UCSD-AML1 (cell line): ENCODE measurements around the gene NXNL2.

Experiments
- DNase-seq: peaks from one replicate; lab custom pipeline; 2025; ENCODE audit not compliant: unreplicated experiment; lab: John Stamatoyannopoulos, UW

NXNL2 gene

DNA sequence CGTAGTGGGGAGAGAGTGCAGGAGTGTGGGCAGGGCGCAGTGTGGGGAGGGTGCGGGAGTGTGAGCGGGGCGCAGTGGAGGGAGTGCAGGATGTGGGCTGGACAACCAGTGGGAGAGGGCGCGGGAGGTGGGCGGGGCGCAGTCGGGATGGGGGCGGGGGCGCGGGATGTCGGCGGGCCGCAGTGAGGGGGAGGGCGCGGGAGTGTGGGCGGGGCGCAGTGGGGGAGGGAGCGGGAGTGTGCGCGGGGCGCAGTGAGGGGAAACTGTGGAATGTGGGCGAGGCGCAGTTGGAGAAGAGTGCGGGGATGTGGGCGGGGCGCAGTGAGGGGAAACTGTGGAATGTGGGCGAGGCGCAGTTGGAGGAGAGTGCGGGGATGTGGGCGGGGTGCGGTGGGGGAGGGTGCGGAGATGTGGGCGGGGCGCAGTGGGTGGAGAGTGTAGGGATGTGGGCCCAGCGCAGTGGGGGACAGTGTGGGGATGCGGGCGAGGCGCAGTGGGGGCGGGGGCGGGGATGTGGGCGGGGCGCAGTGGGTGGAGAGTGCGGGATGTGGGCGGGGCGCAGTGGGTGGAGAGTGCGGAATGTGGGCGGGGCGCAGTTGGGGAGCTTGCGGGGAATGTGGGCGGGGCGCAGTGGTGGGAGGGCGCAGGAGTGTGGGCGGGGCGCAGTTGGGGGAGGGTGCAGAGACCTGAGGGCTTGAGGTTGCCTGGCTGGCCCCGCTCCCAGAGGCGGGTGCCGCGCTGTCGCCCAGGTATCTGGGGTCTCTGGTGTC lies at the start of gene NXNL2:
Gene NXNL2 (plus strand): TSS at position 723 of the 770 bp plus-strand sequence. CDS start 257 bp downstream, outside the sequence.
- DNase-seq = peak; percentile 39

DNA sequence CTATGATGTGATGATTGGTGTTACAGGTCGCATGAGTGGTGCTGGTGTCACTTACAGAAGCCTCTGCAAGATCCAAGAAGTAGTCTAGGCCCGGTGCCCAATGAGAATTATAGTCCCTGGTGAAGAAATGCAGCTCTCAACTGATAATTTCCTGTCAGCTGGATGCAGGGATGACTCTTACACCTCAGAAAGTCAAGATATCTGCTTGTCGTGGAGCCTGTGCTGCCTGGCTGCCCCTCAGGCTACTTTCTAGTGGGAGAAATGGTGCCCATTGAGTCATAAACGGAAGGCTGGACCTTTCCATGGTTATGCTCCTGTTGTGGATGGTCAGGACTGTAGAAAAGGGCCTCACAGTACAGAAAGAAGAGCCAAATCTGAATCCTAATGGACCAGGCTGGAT lies 46.8 kb upstream of the NXNL2 start:
- DNase-seq = no peak

DNA sequence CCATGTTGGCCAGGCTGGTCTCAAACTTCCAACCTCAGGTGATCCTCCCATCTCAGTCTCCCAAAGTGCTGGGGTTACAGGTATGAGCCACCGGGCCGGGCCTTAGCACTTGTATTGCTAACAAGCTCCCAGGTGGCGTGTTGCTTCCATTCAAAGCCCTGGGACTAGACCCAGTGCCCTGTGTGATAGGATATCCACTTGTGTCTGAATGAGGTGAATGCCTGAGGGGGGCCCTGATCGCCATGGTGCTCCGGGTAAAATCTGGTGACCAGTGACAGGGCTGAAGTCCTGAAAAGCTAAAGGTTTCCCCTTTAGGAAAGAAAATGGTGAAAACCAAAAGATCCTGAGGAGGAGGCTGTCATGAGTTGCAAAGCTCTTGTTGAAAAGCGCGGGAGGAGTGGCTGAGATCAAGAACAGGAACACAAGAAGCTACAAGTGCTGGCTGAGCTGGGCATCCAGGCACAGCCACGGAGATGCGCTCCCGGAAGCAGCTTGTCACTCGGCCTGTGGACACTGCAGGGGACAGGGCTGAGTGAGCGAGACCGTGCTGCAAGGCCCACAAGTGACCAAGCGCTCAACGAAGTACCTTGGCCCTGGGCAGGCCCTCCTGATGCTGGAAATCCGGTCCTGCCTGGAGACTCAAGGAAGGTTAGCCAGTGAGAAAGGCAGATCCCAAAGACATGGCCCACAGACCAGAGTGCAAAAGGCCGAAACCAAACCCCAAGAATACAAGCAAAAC lies 39.8 kb upstream of the NXNL2 start:
- DNase-seq = no peak

DNA sequence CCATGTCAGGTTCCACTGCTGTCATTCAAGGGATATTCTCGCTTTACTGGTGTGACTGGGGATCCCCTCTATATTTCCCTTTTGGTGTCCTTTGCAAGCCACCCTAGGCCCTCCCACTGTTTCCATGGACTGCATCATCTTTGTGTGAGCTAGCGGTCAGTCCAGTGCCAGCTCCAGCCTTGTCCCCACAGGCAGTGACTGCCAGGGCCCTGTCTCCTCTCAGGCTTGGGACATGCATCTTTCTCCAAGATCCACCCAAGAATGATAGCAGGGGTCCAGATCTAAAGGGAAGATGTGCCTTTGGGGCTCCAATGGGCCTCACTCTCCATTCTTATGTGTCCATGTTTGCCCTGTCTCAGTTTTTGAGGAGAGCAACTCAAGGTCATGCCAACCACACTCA lies 37.8 kb upstream of the NXNL2 start:
- DNase-seq = no peak

DNA sequence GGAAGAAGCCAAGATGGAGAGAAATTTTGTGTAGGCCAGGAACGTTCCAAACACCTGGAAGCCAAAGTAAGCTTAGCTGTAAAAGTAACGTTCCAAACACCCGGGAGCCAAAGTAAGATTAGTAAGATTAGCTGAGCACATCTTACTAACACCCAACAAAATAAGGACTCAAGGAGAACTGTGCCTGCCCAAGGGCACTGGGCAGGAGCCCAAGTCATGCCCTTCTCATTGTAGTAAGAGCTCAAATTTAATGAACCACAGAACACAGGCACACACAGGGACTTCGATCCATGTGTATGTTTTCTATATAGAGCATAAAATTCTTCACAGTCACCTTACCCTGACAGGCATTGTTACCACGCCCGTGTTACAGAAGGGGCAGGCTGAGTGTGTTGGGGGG lies 36.1 kb upstream of the NXNL2 start:
- no peak for DNase-seq

DNA sequence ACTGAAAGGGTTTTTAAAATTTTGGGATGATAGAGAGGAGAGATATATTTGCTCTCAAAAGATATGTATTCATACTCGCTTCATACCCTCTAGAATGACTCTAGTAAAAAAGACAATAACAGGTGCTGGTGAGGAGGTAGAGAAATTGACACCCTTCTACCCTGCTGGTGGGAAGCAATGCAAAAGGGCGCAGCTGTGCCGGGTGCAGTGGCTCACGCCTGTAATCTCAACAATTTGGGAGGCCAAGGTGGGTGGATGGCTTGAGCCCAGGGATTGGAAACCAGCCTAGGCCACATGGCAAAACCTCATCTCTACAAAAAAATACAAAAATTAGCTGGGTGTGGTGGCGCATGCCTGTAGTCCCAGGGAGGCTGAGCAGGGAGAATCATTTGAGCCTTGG lies 33.9 kb upstream of the NXNL2 start:
- DNase-seq = no peak

DNA sequence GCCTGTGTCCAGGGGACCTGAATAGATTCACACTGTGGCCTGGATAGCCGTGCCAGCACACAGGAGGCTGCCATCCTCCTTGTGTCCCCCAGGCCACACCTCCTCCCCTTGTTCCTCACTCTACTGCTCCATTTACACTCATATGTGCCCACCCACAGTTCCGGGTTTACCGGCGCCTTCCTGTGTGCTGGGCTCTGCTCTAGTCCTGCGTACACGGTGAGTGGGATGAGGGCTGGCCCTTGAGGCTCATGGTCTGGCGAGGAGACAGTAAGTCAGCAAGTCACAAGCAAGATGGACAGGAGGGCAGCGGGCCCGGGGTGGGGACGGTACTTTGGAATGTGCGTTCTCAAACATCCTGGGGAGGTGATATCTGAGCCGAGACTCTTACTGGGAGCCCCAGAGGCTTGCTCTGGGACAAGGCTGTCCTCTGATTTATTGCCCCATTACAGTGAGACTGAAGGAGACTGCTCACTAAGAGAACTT lies 32.4 kb upstream of the NXNL2 start:
- DNase-seq = no peak

DNA sequence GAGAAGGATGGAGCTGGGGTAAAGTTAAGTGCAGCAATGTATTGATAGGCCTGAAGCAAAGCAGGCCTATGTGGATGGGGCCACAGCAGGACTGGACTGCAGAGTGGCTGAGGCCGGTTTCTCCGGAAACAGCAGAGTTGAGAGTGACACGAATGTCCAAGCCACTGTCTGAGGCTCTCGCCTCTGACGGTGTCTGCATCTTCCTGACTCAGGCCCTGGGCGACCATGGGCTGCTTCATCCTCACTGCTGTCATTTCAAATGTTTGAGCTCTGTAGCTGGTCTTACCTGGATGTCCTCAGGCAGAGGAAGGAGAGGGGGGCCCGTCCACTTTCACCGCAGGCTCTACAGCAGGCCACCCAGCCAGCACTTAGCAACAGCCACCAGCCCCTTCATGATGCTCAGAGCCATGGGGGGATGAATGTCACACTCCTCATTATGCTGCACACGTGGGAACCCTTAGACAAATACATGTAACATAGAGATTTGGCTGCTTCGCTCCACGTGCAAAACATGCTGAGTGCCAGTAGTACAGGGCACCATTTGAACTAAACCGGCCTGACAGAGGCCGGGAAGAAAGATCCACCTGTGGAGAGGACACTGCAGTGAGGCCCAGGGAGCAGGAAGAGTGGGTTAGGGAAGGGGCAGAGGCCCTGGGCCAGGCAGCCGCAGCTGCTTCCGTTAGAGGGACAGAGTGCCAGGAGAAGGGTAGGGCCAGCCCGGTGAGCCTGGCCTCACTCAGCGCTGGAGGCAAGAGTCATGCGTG lies 31.7 kb upstream of the NXNL2 start:
- DNase-seq = no peak

DNA sequence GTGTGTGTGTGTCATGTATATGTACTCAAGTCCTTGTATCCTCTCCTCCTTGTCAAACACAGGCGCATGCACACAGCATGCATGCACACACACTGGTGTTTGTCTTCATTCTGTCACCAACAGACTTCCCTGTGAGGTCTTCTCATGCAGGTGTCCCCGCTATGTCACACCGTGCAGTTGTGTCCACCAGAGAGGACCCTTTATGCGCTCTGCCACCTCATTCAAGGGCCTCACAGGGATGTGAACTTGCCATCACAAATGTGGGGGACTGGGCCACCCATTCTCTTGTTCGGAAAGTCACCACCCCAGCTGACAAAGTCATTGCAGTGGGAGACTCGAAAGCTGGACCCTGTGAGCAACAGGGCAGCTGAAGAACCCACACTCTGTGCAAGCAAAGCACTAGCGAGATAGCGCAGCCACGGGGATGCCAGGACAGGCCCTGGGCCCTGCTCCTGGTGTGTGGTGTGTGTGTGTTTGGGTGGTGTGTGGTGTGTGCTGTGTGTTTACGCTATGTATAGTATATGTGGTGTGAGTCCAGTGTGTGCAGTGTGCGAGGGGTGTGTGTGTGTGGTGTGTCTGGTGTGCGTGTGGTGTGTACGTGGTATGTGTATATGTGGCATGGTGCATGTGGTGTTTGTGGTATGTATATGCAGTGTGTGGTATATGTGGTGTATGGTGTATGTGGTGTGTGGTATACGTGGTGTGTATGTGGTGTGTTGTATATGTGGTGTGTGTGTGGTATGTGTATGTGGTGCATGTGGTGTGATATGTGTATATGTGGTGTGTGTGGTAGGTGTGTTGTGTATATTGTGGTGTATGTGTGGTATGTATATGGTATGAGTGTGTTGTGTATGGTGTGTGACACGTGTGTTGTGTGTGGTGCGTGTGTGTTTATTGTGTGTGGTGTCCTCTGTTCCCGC lies 30.9 kb upstream of the NXNL2 start:
- DNase-seq = no peak

DNA sequence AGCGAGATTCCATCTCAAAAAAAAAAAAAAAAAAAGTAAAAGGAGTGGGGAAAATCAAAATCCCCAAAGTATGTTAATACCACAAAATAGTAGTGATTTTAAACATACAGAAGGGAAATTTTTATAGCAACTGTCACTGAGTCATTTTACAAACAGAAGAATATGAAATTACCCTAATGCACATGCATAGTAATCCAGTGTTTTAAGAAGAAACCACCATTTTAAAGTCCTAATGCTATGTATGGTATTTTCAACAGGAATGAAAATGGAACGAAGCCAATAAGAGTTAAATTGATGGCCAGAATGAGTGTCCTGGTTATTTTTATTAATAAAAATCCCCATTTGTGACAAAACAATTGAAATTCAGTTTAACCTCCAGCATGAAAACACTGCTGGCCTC lies 26.7 kb upstream of the NXNL2 start:
- DNase-seq = no peak

DNA sequence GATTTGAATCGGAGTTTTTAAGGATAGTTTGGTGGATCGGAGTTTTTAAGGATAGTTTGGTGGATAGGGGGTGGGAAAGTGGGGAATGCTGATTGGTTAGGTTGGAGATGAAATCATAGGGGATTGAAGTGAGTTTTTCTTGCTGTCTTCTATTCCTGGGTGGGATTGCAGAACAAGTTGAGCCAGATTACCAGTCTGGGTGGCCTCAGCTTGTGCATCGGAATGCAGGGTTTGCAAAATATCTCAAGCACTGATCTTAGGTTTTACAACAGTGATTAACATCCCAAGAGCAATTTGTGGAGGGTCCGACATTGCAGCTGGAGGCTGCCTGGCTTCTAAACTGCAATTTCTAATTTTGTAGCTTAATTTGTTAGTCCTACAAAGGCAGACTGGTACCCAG lies 23.1 kb upstream of the NXNL2 start:
- no peak for DNase-seq

DNA sequence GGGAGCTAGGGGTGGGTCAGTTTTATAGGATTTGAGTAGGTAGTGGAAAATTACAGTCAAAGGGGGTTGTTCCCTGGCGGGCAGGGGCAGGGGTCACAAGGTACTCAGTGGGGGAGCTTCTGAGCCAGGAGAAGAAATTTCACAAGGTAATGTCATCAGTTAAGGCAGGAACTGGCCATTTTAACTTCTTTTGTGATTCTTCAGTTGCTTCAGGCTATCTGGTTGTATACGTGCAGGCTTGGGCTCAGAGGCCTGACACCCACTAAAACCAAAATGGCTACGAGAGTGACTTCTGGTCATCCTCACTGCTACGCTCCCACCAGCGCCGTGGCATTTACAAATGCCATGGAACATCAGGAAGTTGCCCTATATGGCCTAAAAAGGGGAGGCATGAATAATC lies 20.7 kb upstream of the NXNL2 start:
- DNase-seq = no peak

DNA sequence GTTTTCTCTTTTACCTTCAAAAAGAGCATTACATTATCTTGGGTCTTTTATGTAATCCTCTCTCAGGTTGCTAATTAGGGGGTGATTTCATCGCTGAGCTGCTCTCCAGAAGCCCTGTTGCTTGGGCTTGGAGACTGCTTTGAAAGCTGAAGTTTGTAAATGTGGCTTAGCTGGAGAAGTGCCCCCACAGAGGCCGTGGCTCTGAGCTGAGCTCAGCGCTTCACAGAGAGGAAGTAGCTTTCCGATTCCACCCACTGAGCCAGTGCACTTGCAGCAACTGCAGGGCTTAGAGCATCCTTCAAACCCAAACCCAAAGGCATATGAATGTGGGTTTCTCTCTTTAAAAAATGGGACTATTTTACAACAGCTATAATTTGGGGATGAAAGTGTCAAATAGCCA lies 13.7 kb upstream of the NXNL2 start:
- no peak for DNase-seq

DNA sequence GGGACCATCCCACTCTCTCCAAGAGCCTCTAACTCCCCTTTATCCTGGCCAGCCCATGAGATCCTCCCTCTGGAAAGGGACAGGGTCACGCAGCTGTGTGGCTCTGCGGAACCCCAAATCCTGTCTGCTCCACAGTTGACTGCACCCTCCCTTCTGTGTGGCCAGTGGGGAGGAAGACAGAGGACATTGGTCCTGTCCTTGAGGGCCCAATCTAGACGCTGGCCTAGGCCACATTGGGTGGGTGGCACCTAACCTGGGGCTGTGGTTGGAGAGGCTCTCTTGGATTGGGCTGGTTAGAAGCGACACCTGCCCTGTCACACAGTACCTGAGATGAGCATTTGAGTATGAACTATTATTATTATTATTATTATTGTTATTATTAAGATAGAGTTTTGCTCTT lies 12.6 kb upstream of the NXNL2 start:
- no peak for DNase-seq

DNA sequence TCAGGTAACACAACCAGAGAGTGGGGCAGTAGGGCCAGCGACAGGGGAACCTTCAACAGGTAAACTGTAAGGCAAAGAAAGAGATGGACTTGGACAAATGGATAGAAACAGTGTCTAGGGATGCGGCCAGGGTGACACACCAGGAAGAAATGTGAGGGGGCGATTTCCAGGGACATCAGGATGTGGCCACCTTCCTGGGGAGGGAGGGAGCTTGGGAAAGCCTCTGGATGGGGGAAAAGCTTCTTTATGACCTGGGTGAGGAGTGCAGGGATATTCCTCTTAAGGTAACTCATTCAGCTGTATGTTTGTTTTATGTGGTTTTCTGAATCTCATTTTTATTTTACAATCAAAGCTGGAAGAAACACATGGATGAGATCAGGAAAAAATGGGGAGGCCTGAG lies 11.9 kb upstream of the NXNL2 start:
- no peak for DNase-seq

DNA sequence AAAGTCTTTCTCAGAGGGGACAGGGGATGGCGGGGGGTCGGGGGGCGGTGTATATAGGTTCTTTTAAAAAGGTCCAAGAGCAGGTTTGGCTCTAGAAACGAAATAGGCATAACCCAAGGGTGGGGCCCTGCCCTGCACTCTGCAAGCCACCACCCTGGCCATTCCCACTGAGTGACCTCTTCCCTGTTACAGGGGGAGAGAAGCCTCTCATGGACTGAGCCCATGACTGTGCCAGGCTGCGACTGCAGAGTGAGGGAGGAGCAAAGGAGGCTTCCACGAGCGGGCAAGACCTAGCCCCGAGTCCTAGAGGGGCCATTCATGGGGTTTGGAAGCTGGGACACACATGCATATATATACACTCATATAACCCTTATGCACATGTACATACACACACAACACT lies 10.1 kb upstream of the NXNL2 start:
- no peak for DNase-seq

DNA sequence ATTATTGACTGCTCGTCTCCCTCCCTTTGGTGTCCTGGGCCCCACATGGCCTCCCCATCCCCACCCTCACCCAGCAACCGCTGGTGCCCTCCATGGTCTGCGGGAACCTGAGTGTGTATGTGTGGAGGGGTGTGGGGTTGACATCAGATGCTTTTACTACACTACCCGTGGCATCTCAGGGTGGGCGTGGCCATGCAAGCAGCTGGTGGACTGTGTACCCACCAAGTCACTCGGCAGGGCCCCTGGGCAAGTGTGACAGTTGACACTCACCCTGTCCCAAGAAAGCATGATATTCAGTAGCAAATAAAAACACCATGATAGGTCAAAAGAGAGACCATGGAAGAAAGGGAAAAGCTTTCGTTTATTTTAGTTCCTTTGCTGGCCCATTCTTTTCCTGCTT lies 7.4 kb upstream of the NXNL2 start:
- DNase-seq = no peak

DNA sequence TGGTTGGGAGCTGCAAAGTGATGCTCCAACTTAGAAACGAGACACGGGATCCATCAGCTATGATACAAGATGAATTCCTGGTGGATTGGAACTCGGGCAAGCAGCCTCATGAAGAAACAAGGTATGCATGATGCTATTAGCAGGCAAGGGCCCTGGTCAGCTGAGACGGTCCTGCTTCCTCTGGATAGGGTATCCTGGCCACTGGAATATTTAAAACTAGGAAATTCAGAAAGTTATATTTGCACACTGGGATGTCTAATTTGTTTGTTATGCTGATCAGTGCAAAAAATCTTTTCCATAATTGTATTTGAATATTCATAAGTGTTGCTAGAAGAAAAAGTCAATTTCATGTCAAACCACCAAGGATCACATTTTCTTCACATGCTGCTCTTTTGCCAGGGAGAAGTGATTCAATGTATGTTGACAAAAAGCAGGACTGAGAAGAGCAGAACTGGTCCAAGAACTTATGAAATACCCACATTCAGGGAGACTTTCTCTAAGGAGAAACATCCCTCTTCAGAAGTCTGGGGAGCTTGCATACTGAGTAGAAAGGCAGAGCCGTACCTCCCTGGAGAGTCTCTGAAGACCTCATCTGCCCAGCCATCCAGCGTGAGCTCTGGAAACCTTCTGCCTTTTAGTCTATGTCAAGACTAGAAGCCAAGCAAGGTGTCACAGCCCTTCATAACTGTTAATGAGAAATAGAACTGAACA lies 6.7 kb upstream of the NXNL2 start:
- DNase-seq = no peak

DNA sequence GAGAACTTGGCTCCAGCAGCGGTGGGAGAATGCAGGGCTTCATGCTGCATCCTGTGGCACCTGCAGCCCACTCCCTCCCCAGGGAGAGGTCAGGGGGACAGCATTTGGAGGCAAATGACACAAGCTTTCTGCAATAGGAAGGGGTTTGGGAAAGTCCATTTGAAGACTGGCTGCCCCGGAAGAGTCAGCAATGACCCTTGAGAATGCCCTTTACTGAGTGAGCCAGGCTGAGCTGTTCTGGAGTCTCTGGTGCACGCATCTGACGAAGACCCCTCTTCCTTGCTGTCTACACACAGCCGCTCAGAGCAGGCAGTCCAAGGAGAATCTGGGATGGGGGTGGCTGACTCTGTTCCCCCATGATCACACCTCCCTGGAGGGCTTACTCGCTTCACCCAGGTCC lies 5.5 kb upstream of the NXNL2 start:
- no peak for DNase-seq

DNA sequence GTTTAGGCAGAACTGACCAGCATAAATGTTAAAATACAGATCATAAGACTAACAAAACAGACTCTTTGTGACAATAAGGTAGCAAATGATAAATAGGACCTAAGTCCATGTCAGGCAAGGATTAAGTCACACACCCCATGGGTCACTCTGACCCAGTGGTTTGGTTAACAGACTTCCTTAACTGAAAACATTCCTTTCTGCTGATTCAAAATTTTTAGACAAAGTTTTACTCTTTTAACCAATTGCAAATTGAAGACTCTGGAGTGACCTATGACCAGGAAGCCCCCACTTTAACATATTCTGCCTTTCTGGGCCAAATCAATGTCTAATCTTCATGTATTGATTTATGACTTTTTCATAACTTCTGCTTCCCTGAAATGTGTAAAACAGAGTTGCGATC lies 4.9 kb upstream of the NXNL2 start:
- DNase-seq = no peak
